ENCODE measurements around the gene TROAP. TPM values are rescaled to one million over a fixed set of nuclear protein-coding genes. Genes with fewer than 3 reads are reported as not detected.

TROAP gene
- total RNA-seq, 2 donors from 2014 or later, result 0.27 to 0.99 TPM

- TF ChIP-seq, protein P1, sequence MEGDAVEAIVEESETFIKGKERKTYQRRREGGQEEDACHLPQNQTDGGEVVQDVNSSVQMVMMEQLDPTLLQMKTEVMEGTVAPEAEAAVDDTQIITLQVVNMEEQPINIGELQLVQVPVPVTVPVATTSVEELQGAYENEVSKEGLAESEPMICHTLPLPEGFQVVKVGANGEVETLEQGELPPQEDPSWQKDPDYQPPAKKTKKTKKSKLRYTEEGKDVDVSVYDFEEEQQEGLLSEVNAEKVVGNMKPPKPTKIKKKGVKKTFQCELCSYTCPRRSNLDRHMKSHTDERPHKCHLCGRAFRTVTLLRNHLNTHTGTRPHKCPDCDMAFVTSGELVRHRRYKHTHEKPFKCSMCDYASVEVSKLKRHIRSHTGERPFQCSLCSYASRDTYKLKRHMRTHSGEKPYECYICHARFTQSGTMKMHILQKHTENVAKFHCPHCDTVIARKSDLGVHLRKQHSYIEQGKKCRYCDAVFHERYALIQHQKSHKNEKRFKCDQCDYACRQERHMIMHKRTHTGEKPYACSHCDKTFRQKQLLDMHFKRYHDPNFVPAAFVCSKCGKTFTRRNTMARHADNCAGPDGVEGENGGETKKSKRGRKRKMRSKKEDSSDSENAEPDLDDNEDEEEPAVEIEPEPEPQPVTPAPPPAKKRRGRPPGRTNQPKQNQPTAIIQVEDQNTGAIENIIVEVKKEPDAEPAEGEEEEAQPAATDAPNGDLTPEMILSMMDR (IDR thresholded peaks at IDR 0.05), result no peak
- Histone ChIP-seq H3K36me3 (no peaks in the 10 kb centered on the region), H3K4me3 (no peak overlapping the region), H3K27me3 (replicated peaks; ENCODE audit: insufficient read depth) (no peaks in the 10 kb centered on the region), H3K27ac (no peak overlapping the region), H3K4me1 (ENCODE audit: control insufficient read depth in 1 of 2, low read depth in 2 of 2) (peaks cover 0 to 11% of the 10 kb centered on the region in 2 donors), H3K9me3 (no peaks in the 10 kb centered on the region)
- ATAC-seq (ENCODE audit: insufficient number of reproducible peaks, low FRiP score, low read depth), result no peak
- no peak for DNase-seq (ENCODE audit: low spot score)
These were observed 32.9 kb downstream of the TROAP start for GRCh38 chr12:49355913-49356312.

GRCh38 chr12:49357103-49357678 is 34.1 kb downstream of the TROAP start:
- no peak overlapping the region for H3K4me3 ChIP-seq
- no peaks in the 10 kb centered on the region for H3K27me3 ChIP-seq (replicated peaks; ENCODE audit: insufficient read depth)
- H3K36me3 ChIP-seq, result no peaks in the 10 kb centered on the region
- H3K9me3 ChIP-seq, result no peaks in the 10 kb centered on the region
- DNase-seq (ENCODE audit: low spot score) (no peak), ATAC-seq (ENCODE audit: insufficient number of reproducible peaks, low FRiP score, low read depth) (no peak)
- H3K4me1 ChIP-seq (ENCODE audit: control insufficient read depth in 1 of 2, low read depth in 2 of 2), result peaks cover 0 to 11% of the 10 kb centered on the region in 2 donors
- TF ChIP-seq, protein P1 (IDR thresholded peaks at IDR 0.05), result peak; percentile 51
- H3K27ac ChIP-seq, result no peak overlapping the region

DNA sequence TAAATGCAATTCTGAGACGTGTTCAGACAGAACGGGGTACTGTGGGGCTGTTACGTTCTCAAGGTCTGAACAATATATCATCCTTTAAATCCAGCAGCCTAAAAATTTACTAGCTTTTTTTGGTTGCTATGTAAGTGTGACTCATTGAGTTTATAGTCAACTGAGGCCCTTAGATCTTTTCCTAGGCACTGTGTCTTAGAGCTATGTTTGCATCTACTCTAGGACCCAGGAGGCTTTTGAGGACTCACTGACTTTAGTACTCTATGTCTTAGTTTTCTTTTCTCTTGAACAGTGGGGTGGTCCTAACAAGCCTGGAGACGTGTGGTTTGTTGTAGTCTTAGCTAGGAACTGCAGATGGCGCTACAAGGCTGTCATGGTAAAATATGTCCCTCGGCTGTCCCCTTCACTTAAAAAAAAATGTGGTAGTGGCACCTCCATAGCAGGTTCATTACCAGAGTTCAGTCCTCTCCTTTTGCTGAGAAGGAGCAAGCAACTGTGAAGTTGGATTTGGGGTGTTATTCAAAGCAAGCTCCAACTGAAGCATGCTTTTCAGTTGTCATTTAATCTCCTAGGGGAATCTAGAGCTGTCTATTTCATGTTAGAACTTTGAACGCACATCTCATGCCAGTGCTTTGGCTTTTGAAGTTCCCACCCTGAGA is 35.6 kb downstream of the TROAP start:
- ATAC-seq (ENCODE audit: insufficient number of reproducible peaks, low FRiP score, low read depth), result peak; percentile 59
- no peak for DNase-seq (ENCODE audit: low spot score)
- Histone ChIP-seq H3K27me3 (replicated peaks; ENCODE audit: insufficient read depth) (no peaks in the 10 kb centered on the region), H3K4me1 (ENCODE audit: control insufficient read depth in 1 of 2, low read depth in 2 of 2) (peaks cover 0 to 11% of the 10 kb centered on the region in 2 donors), H3K4me3 (no peak overlapping the region), H3K36me3 (no peaks in the 10 kb centered on the region), H3K9me3 (no peaks in the 10 kb centered on the region), H3K27ac (no peak overlapping the region)
- TF ChIP-seq, protein P1 (IDR thresholded peaks at IDR 0.05), result peak; percentile 64

- DNase-seq (ENCODE audit: low spot score) (no peak), ATAC-seq (ENCODE audit: insufficient number of reproducible peaks, low FRiP score, low read depth) (no peak)
- Histone ChIP-seq H3K4me3 (no peak overlapping the region), H3K36me3 (no peaks in the 10 kb centered on the region), H3K4me1 (ENCODE audit: control insufficient read depth in 1 of 2, low read depth in 2 of 2) (peaks cover 0 to 11% of the 10 kb centered on the region in 2 donors), H3K27me3 (replicated peaks; ENCODE audit: insufficient read depth) (no peaks in the 10 kb centered on the region), H3K27ac (no peak overlapping the region), H3K9me3 (no peaks in the 10 kb centered on the region)
- TF ChIP-seq, protein P1 (IDR thresholded peaks at IDR 0.05), result no peak
These were observed 36.6 kb downstream of the TROAP start for GRCh38 chr12:49359671-49360070.

DNA sequence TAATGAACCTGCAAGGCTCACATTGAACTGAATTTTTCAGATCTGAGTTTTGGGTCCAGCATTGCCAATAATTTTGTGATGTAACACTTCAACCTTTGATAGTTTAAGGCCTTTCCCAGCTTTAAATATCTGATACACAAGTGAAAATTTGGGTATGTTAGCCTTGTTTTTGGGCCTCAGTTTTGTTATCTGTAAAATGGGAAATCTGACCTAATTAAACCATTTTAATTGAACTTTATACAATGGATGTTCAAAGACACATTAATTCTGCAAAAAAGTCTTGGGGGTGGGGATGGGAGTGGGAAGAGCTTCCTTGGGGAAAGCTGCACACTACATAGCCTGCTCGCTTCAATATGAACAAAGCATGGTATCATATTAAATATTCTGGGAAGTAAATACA is 39.0 kb downstream of the TROAP start:
- TF ChIP-seq, protein P1 (IDR thresholded peaks at IDR 0.05), result no peak
- H3K27ac ChIP-seq, result no peak overlapping the region
- no peaks in the 10 kb centered on the region for H3K9me3 ChIP-seq
- DNase-seq (ENCODE audit: low spot score) (no peak), ATAC-seq (ENCODE audit: insufficient number of reproducible peaks, low FRiP score, low read depth) (no peak)
- H3K4me3 ChIP-seq, result no peak overlapping the region
- H3K4me1 ChIP-seq (ENCODE audit: control insufficient read depth in 1 of 2, low read depth in 2 of 2), result peaks cover 0 to 15% of the 10 kb centered on the region in 2 donors
- H3K36me3 ChIP-seq, result no peaks in the 10 kb centered on the region
- no peaks in the 10 kb centered on the region for H3K27me3 ChIP-seq (replicated peaks; ENCODE audit: insufficient read depth)

Measured in thoracic aorta (tissue), 2 donors.